MCF 10A (cell line): Measurements from ENCODE around the gene CDCA7L. TPM values are rescaled to one million over a fixed set of nuclear protein-coding genes. Genes with fewer than 3 reads are reported as not detected.

ENCODE experiments used
- BruUV-seq: library from RNA; stranded (reverse); fragments of 400-500 nt; replicated peaks from 2 replicates; lab custom pipeline; 2021; lab: Mats Ljungman, UMichigan
- CTCF ChIA-PET: fragments of 300-600 bp; sonication (Branson Sonifier 250); formaldehyde crosslinking; extraction: SDS; loops from one replicate; lab custom pipeline; 2021; ENCODE audit warnings: antibody characterized with exemption, inconsistent platforms; lab: Yijun Ruan, JAX
- POLR2A ChIA-PET: fragments of 300-600, 350-650 bp; sonication (Branson Sonifier 250); formaldehyde crosslinking; extraction: SDS; loops from one replicate; lab custom pipeline; 2020; ENCODE audit warnings: antibody characterized with exemption, inconsistent platforms; lab: Yijun Ruan, JAX
- DNase-seq: peaks from one replicate; pipeline ENCODE4 v3.0.0-alpha.2; 2018; ENCODE audit not compliant: unreplicated experiment
- H3K27ac Mint-ChIP-seq: one replicate; pipeline ENCODE4 v1.8.0; 2022; ENCODE audit warnings: mild to moderate bottlenecking, low read depth, mixed read lengths; ENCODE audit not compliant: unreplicated experiment
- H3K27me3 Mint-ChIP-seq: one replicate; pipeline ENCODE4 v1.8.0; 2022; ENCODE audit warnings: mixed read lengths; ENCODE audit not compliant: insufficient read depth, unreplicated experiment
- H3K36me3 Mint-ChIP-seq: one replicate; pipeline ENCODE4 v1.8.0; 2022; ENCODE audit warnings: mild to moderate bottlenecking, moderate library complexity, mixed read lengths; ENCODE audit not compliant: insufficient read depth, unreplicated experiment
- H3K4me1 Mint-ChIP-seq: one replicate; pipeline ENCODE4 v1.8.0; 2022; ENCODE audit warnings: mixed read lengths; ENCODE audit not compliant: insufficient read depth, unreplicated experiment
- H3K4me3 Mint-ChIP-seq: one replicate; pipeline ENCODE4 v1.8.0; 2022; ENCODE audit warnings: mild to moderate bottlenecking, moderate library complexity, mixed read lengths; ENCODE audit not compliant: unreplicated experiment
- H3K9me3 Mint-ChIP-seq: one replicate; pipeline ENCODE4 v1.8.0; 2022; ENCODE audit warnings: mixed read lengths; ENCODE audit not compliant: unreplicated experiment
- CTCF ChIP-seq: fragments of 200-600 bp; IDR thresholded peaks from one replicate; pipeline ENCODE4 v1.8.0; 2022; ENCODE audit warnings: antibody characterized with exemption, mild to moderate bottlenecking; ENCODE audit not compliant: unreplicated experiment
- intact Hi-C: fragments of 100-400 bp; cut with micrococcal nuclease; formaldehyde crosslinking; loops from 2 replicates; pipeline ENCODE4 v1.14.1; 2022
- total RNA-seq: library from RNA; stranded (reverse); gene quantifications from 2 replicates; pipeline ENCODE4 v1.2.3, GENCODE V29; 2022

Gene CDCA7L
- total RNA-seq, 1 experiment from 2014 or later, result 43.6 TPM

GRCh38 chr7:21962677-21963076 lies 17.0 kb upstream of the CDCA7L start:
- no peak for TF ChIP-seq CTCF
- ChIA-PET POLR2A (interaction anchor here (0.8 kb wide), 1 partner anchor 17 kb away, joined by 3 read pairs; the partner anchor contains the start of gene CDCA7L), CTCF (interaction anchor here (1.5 kb wide), 1 partner anchor 11 kb away, joined by 3 read pairs; no protein-coding TSS in a partner anchor)
- Mint-ChIP-seq H3K9me3 (no peaks in the 10 kb centered on the region), H3K27ac (no peak overlapping the region), H3K4me3 (no peak overlapping the region), H3K36me3 (no peaks in the 10 kb centered on the region), H3K4me1 (no peaks in the 10 kb centered on the region), H3K27me3 (no peaks in the 10 kb centered on the region)
- intact Hi-C loops, result no loop called here
- BruUV-seq, result no TSS peak
- DNase-seq, result no peak

GRCh38 chr7:21960922-21961321 lies 15.2 kb upstream of the CDCA7L start:
- ChIA-PET CTCF (no interaction called here), POLR2A (no interaction called here)
- DNase-seq, result peak; percentile 13
- no peak for TF ChIP-seq CTCF
- Mint-ChIP-seq H3K36me3 (no peaks in the 10 kb centered on the region), H3K27ac (no peak overlapping the region), H3K9me3 (no peaks in the 10 kb centered on the region), H3K27me3 (no peaks in the 10 kb centered on the region), H3K4me1 (no peaks in the 10 kb centered on the region), H3K4me3 (no peak overlapping the region)
- no TSS peak for BruUV-seq
- intact Hi-C loops, result no loop called here

GRCh38 chr7:21959387-21959776 lies 13.7 kb upstream of the CDCA7L start:
- BruUV-seq, result no TSS peak
- Mint-ChIP-seq H3K4me1 (no peaks in the 10 kb centered on the region), H3K9me3 (no peaks in the 10 kb centered on the region), H3K27ac (no peak overlapping the region), H3K27me3 (no peaks in the 10 kb centered on the region), H3K36me3 (no peaks in the 10 kb centered on the region), H3K4me3 (no peak overlapping the region)
- ChIA-PET CTCF (interaction anchor here (1.9 kb wide), 1 partner anchor 8 kb away, joined by 4 read pairs; no protein-coding TSS in a partner anchor), POLR2A (no interaction called here)
- DNase-seq, result no peak
- intact Hi-C loops, result no loop called here
- TF ChIP-seq CTCF, result no peak

GRCh38 chr7:21953781-21954180 lies 8.1 kb upstream of the CDCA7L start:
- ChIA-PET CTCF (interaction anchor here (0.6 kb wide), 1 partner anchor 60 kb away, joined by 3 read pairs; no protein-coding TSS in a partner anchor), POLR2A (interaction anchor here (0.7 to 2.0 kb wide), 3 partner anchors 9 to 1039 kb away, joined by 3 to 6 read pairs (median 5); no protein-coding TSS in a partner anchor)
- no TSS peak for BruUV-seq
- Mint-ChIP-seq H3K4me1 (no peaks in the 10 kb centered on the region), H3K27me3 (no peaks in the 10 kb centered on the region), H3K27ac (no peak overlapping the region), H3K9me3 (no peaks in the 10 kb centered on the region), H3K4me3 (no peak overlapping the region), H3K36me3 (no peaks in the 10 kb centered on the region)
- no peak for DNase-seq
- intact Hi-C loops, result no loop called here
- no peak for TF ChIP-seq CTCF
